ENCODE data around the gene SQOR.

The SQOR gene

GRCh38 chr15:45603881-45604280 is 30.9 kb upstream of the SQOR start:
- Histone ChIP-seq H3K27ac (ENCODE audit: low read depth, low read length) (no peak overlapping the region), H3K27me3 (ENCODE audit: control insufficient read depth, insufficient read depth, low read length) (no peaks in the 10 kb centered on the region), H3K36me3 (ENCODE audit: control insufficient read depth, insufficient read depth, low read length) (peaks cover 24% of the 10 kb centered on the region), H3K9ac (ENCODE audit: low read depth, low read length) (no peak overlapping the region), H3K9me3 (ENCODE audit: control insufficient read depth, insufficient read depth, low read length) (no peaks in the 10 kb centered on the region), H3K4me3 (ENCODE audit: low read depth, low read length) (no peak overlapping the region), H3K4me1 (ENCODE audit: control insufficient read depth, insufficient read depth, low read length) (no peaks in the 10 kb centered on the region)

DNA sequence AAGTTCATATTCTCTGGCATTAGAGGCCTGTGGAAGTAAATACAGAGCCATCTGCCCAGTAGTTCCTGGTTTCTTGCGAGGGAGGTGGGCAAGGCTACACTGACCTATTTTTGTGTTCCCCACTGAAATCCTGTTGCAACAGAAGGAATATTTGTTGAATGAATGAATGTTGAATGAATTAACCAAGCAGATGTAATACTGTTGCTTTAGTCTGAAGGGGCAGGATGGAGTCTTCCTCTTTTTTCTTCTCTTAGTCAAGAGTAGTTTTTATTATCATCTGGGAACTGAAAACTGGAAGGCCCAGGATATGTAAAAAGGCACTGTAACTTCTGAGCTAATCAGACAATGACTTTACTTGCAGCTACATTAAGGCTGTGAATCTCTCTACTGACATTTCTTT is 30.5 kb upstream of the SQOR start:
- no peaks in the 10 kb centered on the region for H3K27me3 ChIP-seq (ENCODE audit: control insufficient read depth, insufficient read depth, low read length)
- H3K9ac ChIP-seq (ENCODE audit: low read depth, low read length) = no peak overlapping the region
- H3K36me3 ChIP-seq (ENCODE audit: control insufficient read depth, insufficient read depth, low read length) = peaks cover 24% of the 10 kb centered on the region
- H3K27ac ChIP-seq (ENCODE audit: low read depth, low read length) = no peak overlapping the region
- H3K9me3 ChIP-seq (ENCODE audit: control insufficient read depth, insufficient read depth, low read length) = no peaks in the 10 kb centered on the region
- no peaks in the 10 kb centered on the region for H3K4me1 ChIP-seq (ENCODE audit: control insufficient read depth, insufficient read depth, low read length)
- H3K4me3 ChIP-seq (ENCODE audit: low read depth, low read length) = no peak overlapping the region

GRCh38 chr15:45606413-45606812 is 28.4 kb upstream of the SQOR start:
- H3K27ac ChIP-seq (ENCODE audit: low read depth, low read length) = no peak overlapping the region
- peaks cover 24% of the 10 kb centered on the region for H3K36me3 ChIP-seq (ENCODE audit: control insufficient read depth, insufficient read depth, low read length)
- no peaks in the 10 kb centered on the region for H3K9me3 ChIP-seq (ENCODE audit: control insufficient read depth, insufficient read depth, low read length)
- H3K4me1 ChIP-seq (ENCODE audit: control insufficient read depth, insufficient read depth, low read length) = no peaks in the 10 kb centered on the region
- no peaks in the 10 kb centered on the region for H3K27me3 ChIP-seq (ENCODE audit: control insufficient read depth, insufficient read depth, low read length)
- no peak overlapping the region for H3K4me3 ChIP-seq (ENCODE audit: low read depth, low read length)
- no peak overlapping the region for H3K9ac ChIP-seq (ENCODE audit: low read depth, low read length)

DNA sequence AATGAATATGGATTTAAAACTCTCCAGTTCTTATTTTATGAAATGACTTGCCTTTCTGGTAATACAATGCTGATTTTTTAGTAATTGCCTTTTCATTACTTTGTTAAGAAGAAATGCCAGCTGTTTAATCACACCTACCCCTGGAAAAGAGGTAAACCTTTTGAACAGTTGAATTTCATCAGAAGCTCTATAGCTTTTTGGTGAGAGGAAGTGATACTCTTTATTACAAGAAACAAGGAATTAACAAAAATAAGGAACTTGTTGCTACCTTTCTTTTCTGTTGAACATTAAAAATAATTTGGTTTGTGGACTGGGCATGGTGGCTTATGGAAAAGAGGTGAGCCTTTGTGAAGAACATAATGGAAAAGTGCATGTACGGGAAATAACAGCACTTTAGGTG is 28.0 kb upstream of the SQOR start:
- no peak overlapping the region for H3K4me3 ChIP-seq (ENCODE audit: low read depth, low read length)
- no peak overlapping the region for H3K27ac ChIP-seq (ENCODE audit: low read depth, low read length)
- no peaks in the 10 kb centered on the region for H3K9me3 ChIP-seq (ENCODE audit: control insufficient read depth, insufficient read depth, low read length)
- no peaks in the 10 kb centered on the region for H3K4me1 ChIP-seq (ENCODE audit: control insufficient read depth, insufficient read depth, low read length)
- no peak overlapping the region for H3K9ac ChIP-seq (ENCODE audit: low read depth, low read length)
- no peaks in the 10 kb centered on the region for H3K27me3 ChIP-seq (ENCODE audit: control insufficient read depth, insufficient read depth, low read length)
- H3K36me3 ChIP-seq (ENCODE audit: control insufficient read depth, insufficient read depth, low read length) = peaks cover 24% of the 10 kb centered on the region

DNA sequence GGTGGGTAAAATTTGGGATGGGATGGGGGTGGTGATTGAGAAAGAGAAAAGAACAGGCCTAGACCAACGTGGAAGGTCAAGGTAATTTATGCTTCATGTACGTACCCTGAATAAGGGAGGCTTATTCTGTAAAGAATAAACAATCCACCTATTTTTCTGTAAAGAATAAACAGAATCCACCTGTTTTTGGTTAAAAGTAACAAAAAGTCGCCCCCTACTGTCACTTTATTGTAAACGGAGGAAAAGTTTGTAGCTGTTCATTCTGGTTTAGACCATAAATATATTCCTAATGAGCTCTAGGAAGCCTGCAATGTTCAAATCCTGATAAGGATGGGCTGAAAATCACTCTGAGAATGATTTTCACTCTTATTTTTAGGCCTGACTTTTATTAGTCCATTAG is 23.5 kb upstream of the SQOR start:
- Histone ChIP-seq H3K9me3 (ENCODE audit: control insufficient read depth, insufficient read depth, low read length) (no peaks in the 10 kb centered on the region), H3K4me1 (ENCODE audit: control insufficient read depth, insufficient read depth, low read length) (no peaks in the 10 kb centered on the region), H3K27ac (ENCODE audit: low read depth, low read length) (no peak overlapping the region), H3K9ac (ENCODE audit: low read depth, low read length) (no peak overlapping the region), H3K27me3 (ENCODE audit: control insufficient read depth, insufficient read depth, low read length) (no peaks in the 10 kb centered on the region), H3K36me3 (ENCODE audit: control insufficient read depth, insufficient read depth, low read length) (peaks cover 18% of the 10 kb centered on the region), H3K4me3 (ENCODE audit: low read depth, low read length) (no peak overlapping the region)

DNA sequence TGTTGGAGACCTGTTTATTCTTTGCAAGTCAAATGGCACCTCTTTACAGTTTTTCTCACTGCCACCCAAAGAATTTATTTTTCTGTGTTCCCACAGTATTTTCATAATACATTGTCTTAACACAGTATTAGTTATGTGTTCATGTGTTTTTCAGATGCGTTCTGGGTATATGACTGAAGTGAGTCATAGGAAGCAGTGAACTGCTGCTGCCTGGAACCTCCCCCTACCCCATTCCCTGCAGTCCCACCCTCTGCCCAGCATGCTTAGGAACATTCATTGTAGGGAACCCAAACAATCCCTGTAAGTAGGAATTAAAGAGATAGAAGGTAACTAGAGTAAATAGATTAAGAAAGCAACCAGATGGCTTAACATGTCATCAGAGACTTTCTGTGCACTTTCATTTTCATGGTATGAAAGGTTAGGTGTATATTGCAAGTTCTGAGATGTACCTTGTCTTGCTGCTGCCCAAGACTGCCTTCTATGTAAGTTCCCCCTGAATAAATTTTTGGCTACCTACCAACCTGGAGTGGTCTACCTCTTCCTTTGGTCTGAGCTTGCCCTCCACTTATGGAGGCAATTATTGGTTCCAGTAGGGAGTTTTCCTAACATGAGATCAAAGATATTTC is 21.9 kb upstream of the SQOR start:
- Histone ChIP-seq H3K4me1 (ENCODE audit: control insufficient read depth, insufficient read depth, low read length) (no peaks in the 10 kb centered on the region), H3K36me3 (ENCODE audit: control insufficient read depth, insufficient read depth, low read length) (peaks cover 6% of the 10 kb centered on the region), H3K27me3 (ENCODE audit: control insufficient read depth, insufficient read depth, low read length) (no peaks in the 10 kb centered on the region), H3K9ac (ENCODE audit: low read depth, low read length) (no peak overlapping the region), H3K4me3 (ENCODE audit: low read depth, low read length) (no peak overlapping the region), H3K9me3 (ENCODE audit: control insufficient read depth, insufficient read depth, low read length) (no peaks in the 10 kb centered on the region), H3K27ac (ENCODE audit: low read depth, low read length) (no peak overlapping the region)

- Histone ChIP-seq H3K27me3 (ENCODE audit: control insufficient read depth, insufficient read depth, low read length) (no peaks in the 10 kb centered on the region; the same call in 1 of the 2 replicates), H3K4me3 (ENCODE audit: low read depth, low read length) (no peak overlapping the region), H3K9me3 (ENCODE audit: control insufficient read depth, insufficient read depth, low read length) (no peaks in the 10 kb centered on the region), H3K27ac (ENCODE audit: low read depth, low read length) (no peak overlapping the region), H3K36me3 (ENCODE audit: control insufficient read depth, insufficient read depth, low read length) (no peaks in the 10 kb centered on the region), H3K4me1 (ENCODE audit: control insufficient read depth, insufficient read depth, low read length) (no peaks in the 10 kb centered on the region), H3K9ac (ENCODE audit: low read depth, low read length) (no peak overlapping the region)
Observed at GRCh38 chr15:45616901-45617323, 17.9 kb upstream of the SQOR start.

- no peak overlapping the region for H3K27ac ChIP-seq (ENCODE audit: low read depth, low read length)
- H3K27me3 ChIP-seq (ENCODE audit: control insufficient read depth, insufficient read depth, low read length) = no peaks in the 10 kb centered on the region; the same call in 1 of the 2 replicates
- no peak overlapping the region for H3K4me3 ChIP-seq (ENCODE audit: low read depth, low read length)
- no peaks in the 10 kb centered on the region for H3K9me3 ChIP-seq (ENCODE audit: control insufficient read depth, insufficient read depth, low read length)
- no peak overlapping the region for H3K9ac ChIP-seq (ENCODE audit: low read depth, low read length)
- H3K36me3 ChIP-seq (ENCODE audit: control insufficient read depth, insufficient read depth, low read length) = no peaks in the 10 kb centered on the region
- no peaks in the 10 kb centered on the region for H3K4me1 ChIP-seq (ENCODE audit: control insufficient read depth, insufficient read depth, low read length)
Observed at GRCh38 chr15:45618813-45619212, 16.0 kb upstream of the SQOR start.

GRCh38 chr15:45628136-45628535 is 6.7 kb upstream of the SQOR start:
- H3K9me3 ChIP-seq (ENCODE audit: control insufficient read depth, insufficient read depth, low read length) = peaks cover 7% of the 10 kb centered on the region; the same call in 1 of the 2 replicates
- H3K4me1 ChIP-seq (ENCODE audit: control insufficient read depth, insufficient read depth, low read length) = no peaks in the 10 kb centered on the region
- no peak overlapping the region for H3K4me3 ChIP-seq (ENCODE audit: low read depth, low read length)
- H3K36me3 ChIP-seq (ENCODE audit: control insufficient read depth, insufficient read depth, low read length) = no peaks in the 10 kb centered on the region
- H3K27ac ChIP-seq (ENCODE audit: low read depth, low read length) = no peak overlapping the region
- H3K9ac ChIP-seq (ENCODE audit: low read depth, low read length) = no peak overlapping the region
- no peaks in the 10 kb centered on the region for H3K27me3 ChIP-seq (ENCODE audit: control insufficient read depth, insufficient read depth, low read length)

- Histone ChIP-seq H3K4me1 (ENCODE audit: control insufficient read depth, insufficient read depth, low read length) (no peaks in the 10 kb centered on the region), H3K9me3 (ENCODE audit: control insufficient read depth, insufficient read depth, low read length) (peaks cover 7% of the 10 kb centered on the region; the same call in 1 of the 2 replicates), H3K27ac (ENCODE audit: low read depth, low read length) (no peak overlapping the region), H3K4me3 (ENCODE audit: low read depth, low read length) (no peak overlapping the region), H3K36me3 (ENCODE audit: control insufficient read depth, insufficient read depth, low read length) (no peaks in the 10 kb centered on the region), H3K9ac (ENCODE audit: low read depth, low read length) (no peak overlapping the region), H3K27me3 (ENCODE audit: control insufficient read depth, insufficient read depth, low read length) (peaks cover 27% of the 10 kb centered on the region)
Observed at GRCh38 chr15:45630917-45631691, 3.7 kb upstream of the SQOR start.

GRCh38 chr15:45631776-45632175 is 3.1 kb upstream of the SQOR start:
- peaks cover 7% of the 10 kb centered on the region; the same call in 1 of the 2 replicates for H3K9me3 ChIP-seq (ENCODE audit: control insufficient read depth, insufficient read depth, low read length)
- H3K4me1 ChIP-seq (ENCODE audit: control insufficient read depth, insufficient read depth, low read length) = no peaks in the 10 kb centered on the region
- H3K27me3 ChIP-seq (ENCODE audit: control insufficient read depth, insufficient read depth, low read length) = peaks cover 34% of the 10 kb centered on the region
- no peak overlapping the region for H3K4me3 ChIP-seq (ENCODE audit: low read depth, low read length)
- no peak overlapping the region for H3K9ac ChIP-seq (ENCODE audit: low read depth, low read length)
- H3K36me3 ChIP-seq (ENCODE audit: control insufficient read depth, insufficient read depth, low read length) = no peaks in the 10 kb centered on the region
- H3K27ac ChIP-seq (ENCODE audit: low read depth, low read length) = no peak overlapping the region
